Body of pancreas (tissue), 4 donors: ENCODE measurements around the gene STAT5A.

ENCODE experiments used
- CTCF ChIP-seq, 7 experiments: fragments of 450-650 bp in 4 of 7; fragments of 200-600 bp in 3 of 7; sonication (generic) in 3 of 7; IDR thresholded peaks; one replicate each; pipeline ENCODE4 v1.5.1; 2016 to 2019; ENCODE audit warnings: antibody characterized with exemption in 7 of 7
- POLR2A ChIP-seq, 3 donors: fragments of 450-650 bp; IDR thresholded peaks; one replicate each; pipeline ENCODE4 v1.6.1; 2016; ENCODE audit warnings: antibody characterized with exemption in 3 of 3, mild to moderate bottlenecking in 2 of 3

DNA sequence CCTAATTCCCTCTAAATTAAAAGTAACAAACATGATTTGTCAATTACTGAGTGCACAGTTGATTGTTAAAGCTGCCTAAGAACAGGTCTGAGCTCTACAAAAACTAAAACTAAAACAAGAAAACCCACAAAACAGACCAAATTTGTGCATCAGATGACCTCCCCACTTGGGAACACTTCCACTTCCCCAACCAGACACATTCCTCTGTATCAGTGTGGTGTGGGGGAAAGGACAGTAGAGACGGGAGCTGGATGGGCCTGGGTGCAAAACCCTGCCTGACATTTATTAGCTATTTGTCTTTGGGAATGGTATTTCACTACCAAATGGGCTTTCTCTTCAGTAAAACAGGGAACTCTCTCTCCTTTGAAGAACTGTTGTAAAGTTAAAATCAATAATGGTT, 70.1 kb downstream of the STAT5A start:
- no peak for TF ChIP-seq CTCF (IDR thresholded peaks at IDR 0.05)
- TF ChIP-seq POLR2A (IDR thresholded peaks at IDR 0.05) = no peak
